GM23338 (cell line): ENCODE measurements around the gene PLA2G1B.

ENCODE experiments used
- CREB1 ChIP-seq: fragments of 250-450 bp; sonication (Bioruptor Pico); IDR thresholded peaks from 2 replicates; pipeline ENCODE4 v1.5.0; 2020; ENCODE audit warnings: low read depth, mild to moderate bottlenecking, moderate library complexity
- CTCF ChIP-seq, 2 experiments: fragments of 200-600 bp in 1 of 2; sonication (generic) in 1 of 2; conservative IDR thresholded peaks; 2 replicates each; pipeline versions ENCODE4 v1.5.1 to v1.6.1; 2016 to 2017; ENCODE audit warnings: antibody characterized with exemption in 2 of 2, low read depth in 2 of 2, mild to moderate bottlenecking in 2 of 2, moderate library complexity in 1 of 2
- EZH2 ChIP-seq: fragments of 200-600 bp; sonication (generic); IDR thresholded peaks from one replicate; pipeline ENCODE4 v1.8.0; 2017; ENCODE audit warnings: antibody characterized with exemption, mild to moderate bottlenecking, low read depth; ENCODE audit not compliant: unreplicated experiment
- NANOG ChIP-seq: IDR thresholded peaks from 2 replicates; pipeline ENCODE4 v1.6.1; 2016; ENCODE audit warnings: antibody characterized with exemption, borderline replicate concordance
- POLR2AphosphoS5 ChIP-seq: IDR thresholded peaks from 2 replicates; pipeline ENCODE4 v1.6.1; 2016; ENCODE audit warnings: antibody characterized with exemption, low read depth
- TF ChIP-seq, protein P1 (sequence below): IDR thresholded peaks from one replicate; pipeline ENCODE4 v1.6.1; 2018; ENCODE audit warnings: antibody characterized with exemption; ENCODE audit not compliant: unreplicated experiment
- TF ChIP-seq, protein P2 (sequence below): fragments of 250-450 bp; sonication (Bioruptor Pico); IDR thresholded peaks from 2 replicates; pipeline ENCODE4 v1.5.0; 2020; ENCODE audit warnings: mild to moderate bottlenecking, moderate library complexity

DNA sequence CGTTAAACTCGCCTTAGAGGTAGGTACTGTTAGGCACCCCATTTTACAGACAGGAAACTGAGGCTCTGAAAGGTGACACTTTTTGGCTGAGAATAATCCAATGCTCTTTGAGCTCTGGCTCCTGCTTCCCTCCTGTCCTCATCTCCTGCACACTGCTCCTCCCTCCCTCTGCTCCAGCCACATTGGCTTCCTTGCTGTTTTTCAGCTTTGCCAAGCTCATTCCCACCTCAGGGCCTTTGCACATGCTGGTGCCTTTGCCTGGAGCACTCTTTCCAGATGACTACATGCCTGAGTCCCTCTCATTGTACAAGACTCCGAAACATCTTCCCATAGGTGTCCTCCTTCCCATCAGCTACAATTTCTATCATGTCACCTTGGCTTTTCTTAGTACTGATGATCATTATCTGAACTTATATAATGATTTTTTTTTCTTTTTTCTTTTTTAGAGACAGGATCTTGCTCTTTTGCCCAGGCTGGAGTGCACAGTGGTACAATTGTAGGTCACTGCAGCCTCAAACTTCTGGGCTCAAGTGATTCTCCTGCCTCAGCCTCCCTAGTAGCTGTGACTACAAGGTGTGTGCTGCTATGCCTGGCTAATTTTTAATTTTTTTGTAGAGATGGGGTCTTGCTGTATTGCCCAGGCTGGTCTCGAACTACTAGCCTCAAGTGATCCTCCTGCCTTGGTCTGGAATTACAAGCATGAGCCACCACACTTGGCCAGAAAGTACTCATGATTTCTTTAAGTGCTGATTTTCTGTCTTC lies 26.2 kb upstream of the PLA2G1B start:
- TF ChIP-seq CTCF (conservative IDR thresholded peaks at IDR 0.05; ENCODE audit: low read depth in 2 of 2) (no peak), POLR2AphosphoS5 (no peak), EZH2 (no peak), CREB1 (no peak), NANOG (no peak)
- TF ChIP-seq, protein P1, sequence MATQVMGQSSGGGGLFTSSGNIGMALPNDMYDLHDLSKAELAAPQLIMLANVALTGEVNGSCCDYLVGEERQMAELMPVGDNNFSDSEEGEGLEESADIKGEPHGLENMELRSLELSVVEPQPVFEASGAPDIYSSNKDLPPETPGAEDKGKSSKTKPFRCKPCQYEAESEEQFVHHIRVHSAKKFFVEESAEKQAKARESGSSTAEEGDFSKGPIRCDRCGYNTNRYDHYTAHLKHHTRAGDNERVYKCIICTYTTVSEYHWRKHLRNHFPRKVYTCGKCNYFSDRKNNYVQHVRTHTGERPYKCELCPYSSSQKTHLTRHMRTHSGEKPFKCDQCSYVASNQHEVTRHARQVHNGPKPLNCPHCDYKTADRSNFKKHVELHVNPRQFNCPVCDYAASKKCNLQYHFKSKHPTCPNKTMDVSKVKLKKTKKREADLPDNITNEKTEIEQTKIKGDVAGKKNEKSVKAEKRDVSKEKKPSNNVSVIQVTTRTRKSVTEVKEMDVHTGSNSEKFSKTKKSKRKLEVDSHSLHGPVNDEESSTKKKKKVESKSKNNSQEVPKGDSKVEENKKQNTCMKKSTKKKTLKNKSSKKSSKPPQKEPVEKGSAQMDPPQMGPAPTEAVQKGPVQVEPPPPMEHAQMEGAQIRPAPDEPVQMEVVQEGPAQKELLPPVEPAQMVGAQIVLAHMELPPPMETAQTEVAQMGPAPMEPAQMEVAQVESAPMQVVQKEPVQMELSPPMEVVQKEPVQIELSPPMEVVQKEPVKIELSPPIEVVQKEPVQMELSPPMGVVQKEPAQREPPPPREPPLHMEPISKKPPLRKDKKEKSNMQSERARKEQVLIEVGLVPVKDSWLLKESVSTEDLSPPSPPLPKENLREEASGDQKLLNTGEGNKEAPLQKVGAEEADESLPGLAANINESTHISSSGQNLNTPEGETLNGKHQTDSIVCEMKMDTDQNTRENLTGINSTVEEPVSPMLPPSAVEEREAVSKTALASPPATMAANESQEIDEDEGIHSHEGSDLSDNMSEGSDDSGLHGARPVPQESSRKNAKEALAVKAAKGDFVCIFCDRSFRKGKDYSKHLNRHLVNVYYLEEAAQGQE, result no peak
- TF ChIP-seq, protein P2, sequence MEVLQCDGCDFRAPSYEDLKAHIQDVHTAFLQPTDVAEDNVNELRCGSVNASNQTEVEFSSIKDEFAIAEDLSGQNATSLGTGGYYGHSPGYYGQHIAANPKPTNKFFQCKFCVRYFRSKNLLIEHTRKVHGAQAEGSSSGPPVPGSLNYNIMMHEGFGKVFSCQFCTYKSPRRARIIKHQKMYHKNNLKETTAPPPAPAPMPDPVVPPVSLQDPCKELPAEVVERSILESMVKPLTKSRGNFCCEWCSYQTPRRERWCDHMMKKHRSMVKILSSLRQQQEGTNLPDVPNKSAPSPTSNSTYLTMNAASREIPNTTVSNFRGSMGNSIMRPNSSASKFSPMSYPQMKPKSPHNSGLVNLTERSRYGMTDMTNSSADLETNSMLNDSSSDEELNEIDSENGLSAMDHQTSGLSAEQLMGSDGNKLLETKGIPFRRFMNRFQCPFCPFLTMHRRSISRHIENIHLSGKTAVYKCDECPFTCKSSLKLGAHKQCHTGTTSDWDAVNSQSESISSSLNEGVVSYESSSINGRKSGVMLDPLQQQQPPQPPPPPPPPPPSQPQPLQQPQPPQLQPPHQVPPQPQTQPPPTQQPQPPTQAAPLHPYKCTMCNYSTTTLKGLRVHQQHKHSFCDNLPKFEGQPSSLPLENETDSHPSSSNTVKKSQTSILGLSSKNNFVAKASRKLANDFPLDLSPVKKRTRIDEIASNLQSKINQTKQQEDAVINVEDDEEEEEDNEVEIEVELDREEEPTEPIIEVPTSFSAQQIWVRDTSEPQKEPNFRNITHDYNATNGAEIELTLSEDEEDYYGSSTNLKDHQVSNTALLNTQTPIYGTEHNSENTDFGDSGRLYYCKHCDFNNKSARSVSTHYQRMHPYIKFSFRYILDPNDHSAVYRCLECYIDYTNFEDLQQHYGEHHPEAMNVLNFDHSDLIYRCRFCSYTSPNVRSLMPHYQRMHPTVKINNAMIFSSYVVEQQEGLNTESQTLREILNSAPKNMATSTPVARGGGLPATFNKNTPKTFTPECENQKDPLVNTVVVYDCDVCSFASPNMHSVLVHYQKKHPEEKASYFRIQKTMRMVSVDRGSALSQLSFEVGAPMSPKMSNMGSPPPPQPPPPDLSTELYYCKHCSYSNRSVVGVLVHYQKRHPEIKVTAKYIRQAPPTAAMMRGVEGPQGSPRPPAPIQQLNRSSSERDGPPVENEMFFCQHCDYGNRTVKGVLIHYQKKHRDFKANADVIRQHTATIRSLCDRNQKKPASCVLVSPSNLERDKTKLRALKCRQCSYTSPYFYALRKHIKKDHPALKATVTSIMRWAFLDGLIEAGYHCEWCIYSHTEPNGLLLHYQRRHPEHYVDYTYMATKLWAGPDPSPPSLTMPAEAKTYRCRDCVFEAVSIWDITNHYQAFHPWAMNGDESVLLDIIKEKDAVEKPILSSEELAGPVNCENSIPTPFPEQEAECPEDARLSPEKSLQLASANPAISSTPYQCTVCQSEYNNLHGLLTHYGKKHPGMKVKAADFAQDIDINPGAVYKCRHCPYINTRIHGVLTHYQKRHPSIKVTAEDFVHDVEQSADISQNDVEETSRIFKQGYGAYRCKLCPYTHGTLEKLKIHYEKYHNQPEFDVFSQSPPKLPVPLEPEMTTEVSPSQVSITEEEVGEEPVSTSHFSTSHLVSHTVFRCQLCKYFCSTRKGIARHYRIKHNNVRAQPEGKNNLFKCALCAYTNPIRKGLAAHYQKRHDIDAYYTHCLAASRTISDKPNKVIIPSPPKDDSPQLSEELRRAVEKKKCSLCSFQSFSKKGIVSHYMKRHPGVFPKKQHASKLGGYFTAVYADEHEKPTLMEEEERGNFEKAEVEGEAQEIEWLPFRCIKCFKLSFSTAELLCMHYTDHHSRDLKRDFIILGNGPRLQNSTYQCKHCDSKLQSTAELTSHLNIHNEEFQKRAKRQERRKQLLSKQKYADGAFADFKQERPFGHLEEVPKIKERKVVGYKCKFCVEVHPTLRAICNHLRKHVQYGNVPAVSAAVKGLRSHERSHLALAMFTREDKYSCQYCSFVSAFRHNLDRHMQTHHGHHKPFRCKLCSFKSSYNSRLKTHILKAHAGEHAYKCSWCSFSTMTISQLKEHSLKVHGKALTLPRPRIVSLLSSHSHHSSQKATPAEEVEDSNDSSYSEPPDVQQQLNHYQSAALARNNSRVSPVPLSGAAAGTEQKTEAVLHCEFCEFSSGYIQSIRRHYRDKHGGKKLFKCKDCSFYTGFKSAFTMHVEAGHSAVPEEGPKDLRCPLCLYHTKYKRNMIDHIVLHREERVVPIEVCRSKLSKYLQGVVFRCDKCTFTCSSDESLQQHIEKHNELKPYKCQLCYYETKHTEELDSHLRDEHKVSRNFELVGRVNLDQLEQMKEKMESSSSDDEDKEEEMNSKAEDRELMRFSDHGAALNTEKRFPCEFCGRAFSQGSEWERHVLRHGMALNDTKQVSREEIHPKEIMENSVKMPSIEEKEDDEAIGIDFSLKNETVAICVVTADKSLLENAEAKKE (CRISPR knock-in tag), result no peak
